HEK293 (cell line): ENCODE measurements around the gene ATP6V0C.

Experiments
- CTCF ChIA-PET: fragments of 350-600 bp; formaldehyde crosslinking; extraction: SDS; loops from one replicate; lab custom pipeline; 2021; ENCODE audit warnings: antibody characterized with exemption; lab: Yijun Ruan, JAX
- POLR2A ChIA-PET: fragments of 300-600 bp; formaldehyde crosslinking; extraction: SDS; loops from one replicate; lab custom pipeline; 2020; ENCODE audit warnings: antibody characterized with exemption, inconsistent platforms; lab: Yijun Ruan, JAX
- H3K27ac ChIP-seq: fragments of 200-500 bp; sonication (Bioruptor generic); 2 replicates; pipeline ENCODE4 v1.5.1; 2014; ENCODE audit warnings: low read depth, low read length, control low read depth, inconsistent platforms; ENCODE audit errors: extremely low read depth
- H3K36me3 ChIP-seq, 2 experiments: fragments of 200-500 bp in 1 of 2; sonication (Bioruptor generic) in 1 of 2; 1 replicate in 1 of 2; 2 replicates in 1 of 2; pipeline ENCODE4 v1.5.1; 2014 to 2017; ENCODE audit warnings: inconsistent platforms in 2 of 2, low read length in 2 of 2; ENCODE audit not compliant: control insufficient read depth in 2 of 2, insufficient read depth in 1 of 2
- H3K4me1 ChIP-seq: fragments of 200-500 bp; sonication (Bioruptor generic); 2 replicates; pipeline ENCODE4 v1.5.1; 2014; ENCODE audit warnings: mild to moderate bottlenecking, low read length, inconsistent platforms; ENCODE audit not compliant: control insufficient read depth, insufficient read depth
- H3K4me3 ChIP-seq: 2 replicates; pipeline ENCODE4 v1.5.1; 2011; ENCODE audit warnings: low read depth, mild to moderate bottlenecking, control low read depth, low read length, moderate library complexity
- H3K9me3 ChIP-seq: fragments of 200-500 bp; sonication (Bioruptor generic); 2 replicates; pipeline ENCODE4 v1.5.1; 2014; ENCODE audit warnings: low read depth, low read length, inconsistent platforms; ENCODE audit not compliant: control insufficient read depth, insufficient read depth
- BCL11B ChIP-seq: fragments of 450-650 bp; formaldehyde crosslinking; IDR thresholded peaks from 2 replicates; pipeline ENCODE4 v1.5.1; 2016; ENCODE audit warnings: low read depth, missing biosample characterization, missing genetic modification characterization
- KLF8 ChIP-seq: fragments of 450-650 bp; formaldehyde crosslinking; IDR thresholded peaks from 2 replicates; pipeline ENCODE4 v1.5.1; 2016; ENCODE audit warnings: missing biosample characterization, missing genetic modification characterization
- SP3 ChIP-seq: fragments of 450-650 bp; formaldehyde crosslinking; IDR thresholded peaks from 2 replicates; pipeline ENCODE4 v1.5.1; 2016; ENCODE audit warnings: missing biosample characterization, missing genetic modification characterization
- ZBTB17 ChIP-seq: fragments of 450-650 bp; formaldehyde crosslinking; IDR thresholded peaks from 2 replicates; pipeline ENCODE4 v1.5.1; 2016; ENCODE audit warnings: missing biosample characterization, missing genetic modification characterization
- ZBTB20 ChIP-seq: fragments of 450-650 bp; formaldehyde crosslinking; IDR thresholded peaks from 2 replicates; pipeline ENCODE4 v1.5.1; 2016; ENCODE audit warnings: missing biosample characterization, missing genetic modification characterization
- ZBTB8A ChIP-seq: fragments of 450-650 bp; formaldehyde crosslinking; IDR thresholded peaks from 2 replicates; pipeline ENCODE4 v1.5.1; 2016; ENCODE audit warnings: missing biosample characterization, missing genetic modification characterization
- ZEB2 ChIP-seq: fragments of 450-650 bp; formaldehyde crosslinking; IDR thresholded peaks from 2 replicates; pipeline ENCODE4 v1.5.1; 2016; ENCODE audit warnings: missing biosample characterization, missing genetic modification characterization
- ZFP3 ChIP-seq: fragments of 450-650 bp; formaldehyde crosslinking; IDR thresholded peaks from 2 replicates; pipeline ENCODE4 v1.5.1; 2016; ENCODE audit warnings: low read depth, missing biosample characterization, missing genetic modification characterization
- ZNF114 ChIP-seq: fragments of 450-650 bp; formaldehyde crosslinking; IDR thresholded peaks from 2 replicates; pipeline ENCODE4 v1.5.0; 2017; ENCODE audit warnings: missing biosample characterization, missing genetic modification characterization
- ZNF19 ChIP-seq: fragments of 450-650 bp; formaldehyde crosslinking; IDR thresholded peaks from 2 replicates; pipeline ENCODE4; 2016; ENCODE audit warnings: missing biosample characterization, missing genetic modification characterization, low read depth
- ZNF221 ChIP-seq: fragments of 450-650 bp; formaldehyde crosslinking; IDR thresholded peaks from 2 replicates; pipeline ENCODE4 v1.5.1; 2017; ENCODE audit warnings: missing biosample characterization, missing genetic modification characterization, borderline replicate concordance
- ZNF266 ChIP-seq: fragments of 450-650 bp; formaldehyde crosslinking; IDR thresholded peaks from 2 replicates; pipeline ENCODE4 v1.5.1; 2016; ENCODE audit warnings: missing biosample characterization, missing genetic modification characterization, low read depth
- ZNF600 ChIP-seq: fragments of 450-650 bp; formaldehyde crosslinking; IDR thresholded peaks from 2 replicates; pipeline ENCODE4 v1.5.1; 2016; ENCODE audit warnings: missing biosample characterization, missing genetic modification characterization
- ZNF660 ChIP-seq: fragments of 450-650 bp; IDR thresholded peaks from 2 replicates; pipeline ENCODE4 v1.5.1; 2018; ENCODE audit warnings: missing biosample characterization, mild to moderate bottlenecking, missing genetic modification characterization
- ZNF843 ChIP-seq: fragments of 450-650 bp; formaldehyde crosslinking; IDR thresholded peaks from 2 replicates; pipeline ENCODE4 v1.5.1; 2016; ENCODE audit warnings: missing biosample characterization, missing genetic modification characterization
- ZXDB ChIP-seq: fragments of 450-650 bp; formaldehyde crosslinking; IDR thresholded peaks from 2 replicates; pipeline ENCODE4 v1.5.1; 2016; ENCODE audit warnings: missing biosample characterization, missing genetic modification characterization
- TF ChIP-seq, protein P1 (sequence below): fragments of 450-650 bp; formaldehyde crosslinking; IDR thresholded peaks from 2 replicates; pipeline ENCODE4 v1.5.1; 2016; ENCODE audit warnings: missing biosample characterization, missing genetic modification characterization, low read depth
- TF ChIP-seq, protein P2 (sequence below): fragments of 450-650 bp; IDR thresholded peaks from 2 replicates; pipeline ENCODE4 v1.5.1; 2018; ENCODE audit warnings: missing biosample characterization, missing genetic modification characterization
- TF ChIP-seq, protein P3 (sequence below): fragments of 450-650 bp; formaldehyde crosslinking; IDR thresholded peaks from 2 replicates; pipeline ENCODE4 v1.5.1; 2016; ENCODE audit warnings: missing biosample characterization, missing genetic modification characterization
- TF ChIP-seq, protein P4 (sequence below): fragments of 450-650 bp; formaldehyde crosslinking; IDR thresholded peaks from 2 replicates; pipeline ENCODE4 v1.5.1; 2016; ENCODE audit warnings: missing biosample characterization, missing genetic modification characterization
- TF ChIP-seq, protein P5 (sequence below): fragments of 450-650 bp; formaldehyde crosslinking; IDR thresholded peaks from 2 replicates; pipeline ENCODE4 v1.5.1; 2016; ENCODE audit warnings: missing biosample characterization, missing genetic modification characterization
- TF ChIP-seq, protein P6 (sequence below): fragments of 450-650 bp; formaldehyde crosslinking; IDR thresholded peaks from 2 replicates; pipeline ENCODE4 v1.5.1; 2017; ENCODE audit warnings: missing biosample characterization, missing genetic modification characterization

The ATP6V0C gene

DNA sequence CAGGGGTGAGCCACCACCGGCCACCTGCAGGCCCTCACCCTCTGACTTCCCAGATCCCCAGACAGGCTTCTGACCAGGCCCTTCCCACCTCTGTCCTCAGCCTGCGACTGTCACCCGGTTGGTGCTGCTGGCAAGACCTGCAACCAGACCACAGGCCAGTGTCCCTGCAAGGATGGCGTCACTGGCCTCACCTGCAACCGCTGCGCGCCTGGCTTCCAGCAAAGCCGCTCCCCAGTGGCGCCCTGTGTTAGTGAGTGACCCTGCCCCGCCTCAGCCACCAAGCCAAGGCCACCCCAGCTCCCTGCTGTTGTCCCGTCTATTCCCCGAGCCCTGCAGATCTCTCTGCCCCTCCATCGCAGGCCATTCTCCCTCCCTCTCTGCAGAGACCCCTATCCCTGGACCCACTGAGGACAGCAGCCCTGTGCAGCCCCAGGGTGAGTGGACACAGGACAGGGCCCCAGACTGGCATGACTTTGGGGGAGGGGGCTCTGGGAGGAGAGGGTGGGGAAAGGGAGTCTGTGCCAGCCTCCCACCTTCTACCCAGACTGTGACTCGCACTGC is 40.8 kb upstream of the ATP6V0C start:
- H3K36me3 ChIP-seq = no peaks in the 10 kb centered on the region
- TF ChIP-seq, protein P1, sequence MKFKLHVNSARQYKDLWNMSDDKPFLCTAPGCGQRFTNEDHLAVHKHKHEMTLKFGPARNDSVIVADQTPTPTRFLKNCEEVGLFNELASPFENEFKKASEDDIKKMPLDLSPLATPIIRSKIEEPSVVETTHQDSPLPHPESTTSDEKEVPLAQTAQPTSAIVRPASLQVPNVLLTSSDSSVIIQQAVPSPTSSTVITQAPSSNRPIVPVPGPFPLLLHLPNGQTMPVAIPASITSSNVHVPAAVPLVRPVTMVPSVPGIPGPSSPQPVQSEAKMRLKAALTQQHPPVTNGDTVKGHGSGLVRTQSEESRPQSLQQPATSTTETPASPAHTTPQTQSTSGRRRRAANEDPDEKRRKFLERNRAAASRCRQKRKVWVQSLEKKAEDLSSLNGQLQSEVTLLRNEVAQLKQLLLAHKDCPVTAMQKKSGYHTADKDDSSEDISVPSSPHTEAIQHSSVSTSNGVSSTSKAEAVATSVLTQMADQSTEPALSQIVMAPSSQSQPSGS = no peak
- TF ChIP-seq BCL11B (peak; percentile 49; the same call in 1 of the 2 replicates), ZBTB17 (tag by site-specific recombination) (0 out of 2 replicates have a peak, but pooled peaks have one; percentile 11), ZNF843 (tag by site-specific recombination) (no peak), ZNF660 (tag by site-specific recombination) (no peak), ZNF221 (tag by site-specific recombination) (no peak), SP3 (tag by site-specific recombination) (no peak), ZBTB20 (tag by site-specific recombination) (0 out of 2 replicates have a peak, but pooled peaks have one; percentile 24), KLF8 (tag by site-specific recombination) (no peak)
- TF ChIP-seq, protein P2, sequence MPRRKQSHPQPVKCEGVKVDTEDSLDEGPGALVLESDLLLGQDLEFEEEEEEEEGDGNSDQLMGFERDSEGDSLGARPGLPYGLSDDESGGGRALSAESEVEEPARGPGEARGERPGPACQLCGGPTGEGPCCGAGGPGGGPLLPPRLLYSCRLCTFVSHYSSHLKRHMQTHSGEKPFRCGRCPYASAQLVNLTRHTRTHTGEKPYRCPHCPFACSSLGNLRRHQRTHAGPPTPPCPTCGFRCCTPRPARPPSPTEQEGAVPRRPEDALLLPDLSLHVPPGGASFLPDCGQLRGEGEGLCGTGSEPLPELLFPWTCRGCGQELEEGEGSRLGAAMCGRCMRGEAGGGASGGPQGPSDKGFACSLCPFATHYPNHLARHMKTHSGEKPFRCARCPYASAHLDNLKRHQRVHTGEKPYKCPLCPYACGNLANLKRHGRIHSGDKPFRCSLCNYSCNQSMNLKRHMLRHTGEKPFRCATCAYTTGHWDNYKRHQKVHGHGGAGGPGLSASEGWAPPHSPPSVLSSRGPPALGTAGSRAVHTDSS = no peak
- peaks cover 26% of the 10 kb centered on the region for H3K4me1 ChIP-seq
- no peak overlapping the region; the same call in 1 of the 2 replicates for H3K4me3 ChIP-seq
- ChIA-PET POLR2A (interaction anchor here (0.6 to 1.4 kb wide), 2 partner anchors 29 to 38 kb away, joined by 4 to 7 read pairs; no protein-coding TSS in a partner anchor), CTCF (interaction anchor here (0.5 kb wide), 1 partner anchor 217 kb away, joined by 6 read pairs; no protein-coding TSS in a partner anchor)
- H3K27ac ChIP-seq = no peak overlapping the region
- no peaks in the 10 kb centered on the region for H3K9me3 ChIP-seq

DNA sequence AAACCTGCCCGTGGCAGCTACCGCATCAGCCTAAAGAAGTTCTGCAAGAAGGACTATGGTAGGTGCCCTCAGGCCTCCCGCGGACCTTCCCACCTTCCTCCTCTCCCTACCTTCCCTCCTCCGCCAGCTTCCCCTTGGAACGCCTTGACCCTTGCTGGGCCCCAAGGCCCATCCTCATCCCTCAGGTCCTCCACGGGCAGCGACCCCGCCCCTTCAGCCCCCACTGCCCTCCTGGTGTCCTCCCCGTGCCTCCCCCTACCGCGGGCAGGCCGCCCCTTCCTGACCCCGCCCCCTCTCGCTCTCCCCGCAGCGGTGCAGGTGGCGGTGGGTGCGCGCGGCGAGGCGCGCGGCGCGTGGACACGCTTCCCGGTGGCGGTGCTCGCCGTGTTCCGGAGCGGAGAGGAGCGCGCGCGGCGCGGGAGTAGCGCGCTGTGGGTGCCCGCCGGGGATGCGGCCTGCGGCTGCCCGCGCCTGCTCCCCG is 40.3 kb upstream of the ATP6V0C start:
- ChIA-PET CTCF (interaction anchor here (0.5 to 1.2 kb wide), 2 partner anchors 27 to 217 kb away, joined by 3 to 6 read pairs; no protein-coding TSS in a partner anchor), POLR2A (interaction anchor here (1.4 kb wide), 1 partner anchor 28 kb away, joined by 7 read pairs; no protein-coding TSS in a partner anchor)
- no peak overlapping the region; the same call in 1 of the 2 replicates for H3K27ac ChIP-seq
- no peaks in the 10 kb centered on the region for H3K9me3 ChIP-seq
- no peak overlapping the region; the same call in 1 of the 2 replicates for H3K4me3 ChIP-seq
- H3K36me3 ChIP-seq = no peaks in the 10 kb centered on the region
- H3K4me1 ChIP-seq = peaks cover 21% of the 10 kb centered on the region
- TF ChIP-seq ZXDB (tag by site-specific recombination) = peak; percentile 59
- TF ChIP-seq ZFP3 (tag by site-specific recombination) = no peak
- peak; percentile 95 for TF ChIP-seq SP3 (tag by site-specific recombination)
- TF ChIP-seq ZNF19 (tag by site-specific recombination) = no peak
- peak; percentile 67 for TF ChIP-seq ZNF600 (tag by site-specific recombination)
- TF ChIP-seq, protein P3, sequence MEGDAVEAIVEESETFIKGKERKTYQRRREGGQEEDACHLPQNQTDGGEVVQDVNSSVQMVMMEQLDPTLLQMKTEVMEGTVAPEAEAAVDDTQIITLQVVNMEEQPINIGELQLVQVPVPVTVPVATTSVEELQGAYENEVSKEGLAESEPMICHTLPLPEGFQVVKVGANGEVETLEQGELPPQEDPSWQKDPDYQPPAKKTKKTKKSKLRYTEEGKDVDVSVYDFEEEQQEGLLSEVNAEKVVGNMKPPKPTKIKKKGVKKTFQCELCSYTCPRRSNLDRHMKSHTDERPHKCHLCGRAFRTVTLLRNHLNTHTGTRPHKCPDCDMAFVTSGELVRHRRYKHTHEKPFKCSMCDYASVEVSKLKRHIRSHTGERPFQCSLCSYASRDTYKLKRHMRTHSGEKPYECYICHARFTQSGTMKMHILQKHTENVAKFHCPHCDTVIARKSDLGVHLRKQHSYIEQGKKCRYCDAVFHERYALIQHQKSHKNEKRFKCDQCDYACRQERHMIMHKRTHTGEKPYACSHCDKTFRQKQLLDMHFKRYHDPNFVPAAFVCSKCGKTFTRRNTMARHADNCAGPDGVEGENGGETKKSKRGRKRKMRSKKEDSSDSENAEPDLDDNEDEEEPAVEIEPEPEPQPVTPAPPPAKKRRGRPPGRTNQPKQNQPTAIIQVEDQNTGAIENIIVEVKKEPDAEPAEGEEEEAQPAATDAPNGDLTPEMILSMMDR = 0 out of 2 replicates have a peak, but pooled peaks have one; percentile 9
- TF ChIP-seq, protein P4, sequence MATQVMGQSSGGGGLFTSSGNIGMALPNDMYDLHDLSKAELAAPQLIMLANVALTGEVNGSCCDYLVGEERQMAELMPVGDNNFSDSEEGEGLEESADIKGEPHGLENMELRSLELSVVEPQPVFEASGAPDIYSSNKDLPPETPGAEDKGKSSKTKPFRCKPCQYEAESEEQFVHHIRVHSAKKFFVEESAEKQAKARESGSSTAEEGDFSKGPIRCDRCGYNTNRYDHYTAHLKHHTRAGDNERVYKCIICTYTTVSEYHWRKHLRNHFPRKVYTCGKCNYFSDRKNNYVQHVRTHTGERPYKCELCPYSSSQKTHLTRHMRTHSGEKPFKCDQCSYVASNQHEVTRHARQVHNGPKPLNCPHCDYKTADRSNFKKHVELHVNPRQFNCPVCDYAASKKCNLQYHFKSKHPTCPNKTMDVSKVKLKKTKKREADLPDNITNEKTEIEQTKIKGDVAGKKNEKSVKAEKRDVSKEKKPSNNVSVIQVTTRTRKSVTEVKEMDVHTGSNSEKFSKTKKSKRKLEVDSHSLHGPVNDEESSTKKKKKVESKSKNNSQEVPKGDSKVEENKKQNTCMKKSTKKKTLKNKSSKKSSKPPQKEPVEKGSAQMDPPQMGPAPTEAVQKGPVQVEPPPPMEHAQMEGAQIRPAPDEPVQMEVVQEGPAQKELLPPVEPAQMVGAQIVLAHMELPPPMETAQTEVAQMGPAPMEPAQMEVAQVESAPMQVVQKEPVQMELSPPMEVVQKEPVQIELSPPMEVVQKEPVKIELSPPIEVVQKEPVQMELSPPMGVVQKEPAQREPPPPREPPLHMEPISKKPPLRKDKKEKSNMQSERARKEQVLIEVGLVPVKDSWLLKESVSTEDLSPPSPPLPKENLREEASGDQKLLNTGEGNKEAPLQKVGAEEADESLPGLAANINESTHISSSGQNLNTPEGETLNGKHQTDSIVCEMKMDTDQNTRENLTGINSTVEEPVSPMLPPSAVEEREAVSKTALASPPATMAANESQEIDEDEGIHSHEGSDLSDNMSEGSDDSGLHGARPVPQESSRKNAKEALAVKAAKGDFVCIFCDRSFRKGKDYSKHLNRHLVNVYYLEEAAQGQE (tag by site-specific recombination) = no peak
- no peak for TF ChIP-seq ZNF266 (tag by site-specific recombination)
- no peak for TF ChIP-seq ZNF114 (tag by site-specific recombination)
- TF ChIP-seq, protein P5, sequence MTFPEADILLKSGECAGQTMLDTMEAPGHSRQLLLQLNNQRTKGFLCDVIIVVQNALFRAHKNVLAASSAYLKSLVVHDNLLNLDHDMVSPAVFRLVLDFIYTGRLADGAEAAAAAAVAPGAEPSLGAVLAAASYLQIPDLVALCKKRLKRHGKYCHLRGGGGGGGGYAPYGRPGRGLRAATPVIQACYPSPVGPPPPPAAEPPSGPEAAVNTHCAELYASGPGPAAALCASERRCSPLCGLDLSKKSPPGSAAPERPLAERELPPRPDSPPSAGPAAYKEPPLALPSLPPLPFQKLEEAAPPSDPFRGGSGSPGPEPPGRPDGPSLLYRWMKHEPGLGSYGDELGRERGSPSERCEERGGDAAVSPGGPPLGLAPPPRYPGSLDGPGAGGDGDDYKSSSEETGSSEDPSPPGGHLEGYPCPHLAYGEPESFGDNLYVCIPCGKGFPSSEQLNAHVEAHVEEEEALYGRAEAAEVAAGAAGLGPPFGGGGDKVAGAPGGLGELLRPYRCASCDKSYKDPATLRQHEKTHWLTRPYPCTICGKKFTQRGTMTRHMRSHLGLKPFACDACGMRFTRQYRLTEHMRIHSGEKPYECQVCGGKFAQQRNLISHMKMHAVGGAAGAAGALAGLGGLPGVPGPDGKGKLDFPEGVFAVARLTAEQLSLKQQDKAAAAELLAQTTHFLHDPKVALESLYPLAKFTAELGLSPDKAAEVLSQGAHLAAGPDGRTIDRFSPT (tag by site-specific recombination) = peak; percentile 76
- peak; percentile 64; the same call in 1 of the 2 replicates for TF ChIP-seq ZEB2 (tag by site-specific recombination)
- no peak; the same call in 1 of the 2 replicates for TF ChIP-seq ZBTB8A (tag by site-specific recombination)
- TF ChIP-seq, protein P6, sequence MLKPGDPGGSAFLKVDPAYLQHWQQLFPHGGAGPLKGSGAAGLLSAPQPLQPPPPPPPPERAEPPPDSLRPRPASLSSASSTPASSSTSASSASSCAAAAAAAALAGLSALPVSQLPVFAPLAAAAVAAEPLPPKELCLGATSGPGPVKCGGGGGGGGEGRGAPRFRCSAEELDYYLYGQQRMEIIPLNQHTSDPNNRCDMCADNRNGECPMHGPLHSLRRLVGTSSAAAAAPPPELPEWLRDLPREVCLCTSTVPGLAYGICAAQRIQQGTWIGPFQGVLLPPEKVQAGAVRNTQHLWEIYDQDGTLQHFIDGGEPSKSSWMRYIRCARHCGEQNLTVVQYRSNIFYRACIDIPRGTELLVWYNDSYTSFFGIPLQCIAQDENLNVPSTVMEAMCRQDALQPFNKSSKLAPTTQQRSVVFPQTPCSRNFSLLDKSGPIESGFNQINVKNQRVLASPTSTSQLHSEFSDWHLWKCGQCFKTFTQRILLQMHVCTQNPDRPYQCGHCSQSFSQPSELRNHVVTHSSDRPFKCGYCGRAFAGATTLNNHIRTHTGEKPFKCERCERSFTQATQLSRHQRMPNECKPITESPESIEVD (tag by site-specific recombination) = no peak
